ENCODE data around the gene SLC6A13.
A peak's percentile ranks its signal among the peaks of the same experiment; 100 is the strongest.
"Not testable (repeated sequence)": the region's sequence is repeated elsewhere in the genome, so short reads cannot be mapped to it uniquely, and the experiment has no call there.

Gene SLC6A13

GRCh38 chr12:236445-236844 lies 26.2 kb downstream of the SLC6A13 start:
- DNase-seq (ENCODE audit: insufficient read length, low spot score), result no peak
- FAIRE-seq, result no peak

GRCh38 chr12:235967-236366 lies 26.7 kb downstream of the SLC6A13 start:
- not testable (repeated sequence) for DNase-seq (ENCODE audit: insufficient read length, low spot score); FAIRE-seq

- FAIRE-seq (no peak), DNase-seq (ENCODE audit: insufficient read length, low spot score) (no peak)
These were observed 27.7 kb downstream of the SLC6A13 start for GRCh38 chr12:234891-235415.

GRCh38 chr12:234019-234418 lies 28.6 kb downstream of the SLC6A13 start:
- FAIRE-seq (no peak), DNase-seq (ENCODE audit: insufficient read length, low spot score) (no peak)

- no peak for FAIRE-seq
- DNase-seq (ENCODE audit: insufficient read length, low spot score), result no peak
These were observed 29.0 kb downstream of the SLC6A13 start for GRCh38 chr12:233615-233968.

GRCh38 chr12:232731-233614 lies 29.7 kb downstream of the SLC6A13 start:
- no peak for DNase-seq (ENCODE audit: insufficient read length, low spot score)
- no peak for FAIRE-seq

GRCh38 chr12:230925-231671 lies 31.5 kb downstream of the SLC6A13 start:
- no peak for DNase-seq (ENCODE audit: insufficient read length, low spot score)
- no peak for FAIRE-seq

- DNase-seq (ENCODE audit: insufficient read length, low spot score), result no peak
These were observed 33.0 kb downstream of the SLC6A13 start for GRCh38 chr12:229441-230191.

GRCh38 chr12:228846-229200 lies 33.8 kb downstream of the SLC6A13 start:
- FAIRE-seq, result no peak
- no peak for DNase-seq (ENCODE audit: insufficient read length, low spot score)

More at GRCh38 chr12:229441-230191, 33.0 kb downstream of the SLC6A13 start:
- no peak for FAIRE-seq

- DNase-seq (ENCODE audit: insufficient read length, low spot score), result no peak
- no peak for FAIRE-seq
These were observed 34.5 kb downstream of the SLC6A13 start for GRCh38 chr12:227923-228845.

GRCh38 chr12:227286-227915 lies 35.2 kb downstream of the SLC6A13 start:
- FAIRE-seq, result no peak

GRCh38 chr12:226401-226800 lies 36.2 kb downstream of the SLC6A13 start:
- FAIRE-seq, result no peak

More at GRCh38 chr12:227286-227915, 35.2 kb downstream of the SLC6A13 start:
- no peak for DNase-seq (ENCODE audit: insufficient read length, low spot score)

GRCh38 chr12:225012-225411 lies 37.6 kb downstream of the SLC6A13 start:
- DNase-seq (ENCODE audit: insufficient read length, low spot score) (no peak), FAIRE-seq (no peak)

More at GRCh38 chr12:226401-226800, 36.2 kb downstream of the SLC6A13 start:
- no peak for DNase-seq (ENCODE audit: insufficient read length, low spot score)

- no peak for FAIRE-seq
These were observed 38.3 kb downstream of the SLC6A13 start for GRCh38 chr12:224330-224729.

GRCh38 chr12:223841-224240 lies 38.8 kb downstream of the SLC6A13 start:
- FAIRE-seq (no peak), DNase-seq (ENCODE audit: insufficient read length, low spot score) (no peak)

More at GRCh38 chr12:224330-224729, 38.3 kb downstream of the SLC6A13 start:
- DNase-seq (ENCODE audit: insufficient read length, low spot score), result no peak

- FAIRE-seq, result no peak
These were observed 40.9 kb downstream of the SLC6A13 start for GRCh38 chr12:221736-222135.

GRCh38 chr12:220946-221550 lies 41.6 kb downstream of the SLC6A13 start:
- DNase-seq (ENCODE audit: insufficient read length, low spot score) (no peak), FAIRE-seq (no peak)

More at GRCh38 chr12:221736-222135, 40.9 kb downstream of the SLC6A13 start:
- no peak for DNase-seq (ENCODE audit: insufficient read length, low spot score)

GRCh38 chr12:220491-220890 lies 42.1 kb downstream of the SLC6A13 start:
- no peak for FAIRE-seq
- DNase-seq (ENCODE audit: insufficient read length, low spot score), result no peak

GRCh38 chr12:219891-220352 lies 42.7 kb downstream of the SLC6A13 start:
- peak; percentile 80 for FAIRE-seq
- DNase-seq (ENCODE audit: insufficient read length, low spot score), result peak; percentile 79

All from HTR-8/SVneo (cell line).